ENCODE data around the gene PCNX3.

GRCh38 chr11:65662799-65663638 is 47.4 kb downstream of the PCNX3 start, which contains the start of gene RELA:
- TF ChIP-seq POLR2A (IDR thresholded peaks at IDR 0.05; ENCODE audit: low read depth, low read length) (peak; percentile 87), CTCF (IDR thresholded peaks at IDR 0.05; ENCODE audit: extremely low read depth in 1 of 2, insufficient read depth in 1 of 2, low read depth in 1 of 2, low read length in 2 of 2) (no peak), POLR2AphosphoS5 (IDR thresholded peaks at IDR 0.05; ENCODE audit: insufficient read depth, low read depth, low read length) (peak; percentile 89), MYC (IDR thresholded peaks at IDR 0.05; ENCODE audit: low read depth, low read length) (no peak), FOS (IDR thresholded peaks at IDR 0.05; ENCODE audit: borderline replicate concordance, insufficient read depth, low read length) (peak; percentile 58), EZH2 (IDR thresholded peaks at IDR 0.05; ENCODE audit: borderline replicate concordance, low read depth, low read length, severe bottlenecking) (no peak), MAX (IDR thresholded peaks at IDR 0.05; ENCODE audit: insufficient read depth, insufficient read length) (peak; percentile 1), JUN (IDR thresholded peaks at IDR 0.05; ENCODE audit: borderline replicate concordance, insufficient read depth, insufficient read length, low read depth) (no peak)
